ENCODE data around the gene ARID4B. TPM values are rescaled to one million over a fixed set of nuclear protein-coding genes. Genes with fewer than 3 reads are reported as not detected.
"Not testable (repeated sequence)": the region's sequence is repeated elsewhere in the genome, so short reads cannot be mapped to it uniquely, and the experiment has no call there.

ARID4B gene
- 254 TPM for total RNA-seq

DNA sequence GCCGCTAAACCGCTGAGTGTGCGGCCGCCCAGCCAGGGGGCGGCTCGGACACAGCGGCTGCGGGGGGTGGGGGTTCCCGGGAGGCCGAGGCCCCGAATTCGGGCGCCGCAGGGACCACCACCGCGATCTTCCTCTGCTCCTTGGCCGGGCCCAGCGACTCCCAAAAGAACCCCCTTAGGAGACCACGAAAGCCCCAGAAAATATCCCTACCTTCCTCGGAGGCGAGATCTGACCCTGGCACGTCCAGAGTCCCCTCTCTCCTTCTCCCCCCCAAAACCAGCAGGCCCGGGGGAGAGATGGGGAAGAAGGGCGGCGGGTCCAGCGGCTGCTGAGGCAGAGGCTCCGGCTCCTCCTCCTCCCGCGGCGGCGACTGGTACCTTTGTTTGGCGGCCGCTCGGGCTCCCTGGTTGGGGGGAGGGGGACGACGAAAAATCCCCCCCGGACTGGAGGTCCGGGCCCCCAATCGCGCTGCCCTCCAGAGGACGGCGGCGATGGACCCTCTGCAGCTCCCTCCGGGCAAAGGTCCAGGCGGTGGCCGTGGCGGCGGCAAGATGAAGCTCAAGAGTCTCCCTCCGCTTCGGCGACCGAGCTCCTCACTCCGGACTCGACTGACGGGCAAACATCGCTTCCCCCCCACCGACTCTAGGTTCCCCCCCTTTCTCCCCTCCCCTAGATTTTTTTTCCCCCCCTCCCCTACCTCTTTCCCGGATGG lies at the start of gene ARID4B:
ARID4B (minus strand) TSS at position 621 of the 712 bp plus-strand sequence. CDS start 1,260 bp downstream, outside the sequence.
- Histone ChIP-seq H3K4me1 (ENCODE audit: insufficient read depth, low read length) (peaks cover 50% of the 10 kb centered on the region), H3K27me3 (ENCODE audit: insufficient read depth, low read length) (no peaks in the 10 kb centered on the region), H3K4me3 (ENCODE audit: low read length) (peak within 1 kb of the TSS; percentile 95), H3K9me3 (ENCODE audit: low read depth, low read length) (no peaks in the 10 kb centered on the region)

- Histone ChIP-seq H3K4me1 (ENCODE audit: insufficient read depth, low read length) (no peaks in the 10 kb centered on the region), H3K9me3 (ENCODE audit: low read depth, low read length) (no peaks in the 10 kb centered on the region), H3K4me3 (ENCODE audit: low read length) (no peak overlapping the region), H3K27me3 (ENCODE audit: insufficient read depth, low read length) (no peaks in the 10 kb centered on the region)
Measured at GRCh38 chr1:235375919-235376605, 48.1 kb upstream of the ARID4B start.

- Histone ChIP-seq H3K4me1 (ENCODE audit: insufficient read depth, low read length) (peaks cover 7% of the 10 kb centered on the region), H3K27me3 (ENCODE audit: insufficient read depth, low read length) (no peaks in the 10 kb centered on the region), H3K4me3 (ENCODE audit: low read length) (no peak overlapping the region), H3K9me3 (ENCODE audit: low read depth, low read length) (no peaks in the 10 kb centered on the region)
Measured at GRCh38 chr1:235369802-235370201, 41.8 kb upstream of the ARID4B start.

GRCh38 chr1:235368428-235368827 lies 40.4 kb upstream of the ARID4B start:
- H3K27me3 ChIP-seq (ENCODE audit: insufficient read depth, low read length): no peaks in the 10 kb centered on the region
- H3K4me1 ChIP-seq (ENCODE audit: insufficient read depth, low read length): peaks cover 7% of the 10 kb centered on the region
- no peaks in the 10 kb centered on the region for H3K9me3 ChIP-seq (ENCODE audit: low read depth, low read length)
- no peak overlapping the region for H3K4me3 ChIP-seq (ENCODE audit: low read length)

DNA sequence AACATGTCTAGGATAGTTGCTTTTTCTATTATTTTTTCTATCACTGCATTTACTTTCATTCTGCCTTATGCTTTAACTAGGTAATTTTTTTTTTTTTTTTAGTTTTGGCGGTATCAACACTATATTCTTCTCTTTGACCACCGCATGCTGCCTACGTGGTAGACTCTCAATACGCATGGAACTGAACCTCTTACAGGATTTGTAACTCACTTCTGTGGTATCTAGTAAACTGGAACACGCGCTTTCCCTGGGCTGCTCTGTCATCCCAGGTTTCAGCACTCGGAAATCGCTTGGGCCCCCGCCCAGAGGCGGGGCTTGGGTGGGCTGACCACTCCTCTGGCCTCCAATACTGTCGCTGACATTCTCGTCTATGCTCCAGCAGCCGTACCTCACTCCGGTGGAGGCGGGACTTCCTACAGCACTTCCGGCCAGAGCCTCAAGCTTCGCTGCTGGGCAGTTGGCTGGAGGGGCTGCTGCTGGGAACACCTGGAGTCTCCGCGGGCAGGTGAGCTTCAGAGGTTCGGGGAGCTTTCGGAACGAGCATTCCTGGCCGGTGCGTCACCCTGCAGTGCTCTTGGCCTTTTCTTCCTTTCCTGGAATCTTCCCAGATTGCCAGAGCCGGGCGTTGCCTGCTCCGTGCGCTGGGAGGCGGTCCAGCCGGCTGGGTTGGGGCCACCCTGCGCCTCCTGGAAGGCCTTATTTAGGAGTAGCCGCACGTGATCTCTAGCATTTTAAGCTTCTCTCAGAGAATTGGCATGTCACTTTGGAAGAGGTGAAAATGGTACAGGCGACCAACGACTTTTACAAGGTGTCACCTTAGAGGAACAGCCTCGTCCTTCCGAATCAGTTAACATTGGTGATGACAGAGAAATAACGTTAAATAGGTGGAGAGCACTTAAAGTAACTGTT lies 39.3 kb upstream of the ARID4B start, which contains the start of gene TBCE:
TBCE (plus strand) TSS at position 428 of the 909 bp plus-strand sequence. CDS start 12,623 bp downstream, outside the sequence.
- H3K4me1 ChIP-seq (ENCODE audit: insufficient read depth, low read length): peaks cover 7% of the 10 kb centered on the region
- no peaks in the 10 kb centered on the region for H3K9me3 ChIP-seq (ENCODE audit: low read depth, low read length)
- H3K4me3 ChIP-seq (ENCODE audit: low read length): peak within 1 kb of the TSS; percentile 97
- no peaks in the 10 kb centered on the region for H3K27me3 ChIP-seq (ENCODE audit: insufficient read depth, low read length)

DNA sequence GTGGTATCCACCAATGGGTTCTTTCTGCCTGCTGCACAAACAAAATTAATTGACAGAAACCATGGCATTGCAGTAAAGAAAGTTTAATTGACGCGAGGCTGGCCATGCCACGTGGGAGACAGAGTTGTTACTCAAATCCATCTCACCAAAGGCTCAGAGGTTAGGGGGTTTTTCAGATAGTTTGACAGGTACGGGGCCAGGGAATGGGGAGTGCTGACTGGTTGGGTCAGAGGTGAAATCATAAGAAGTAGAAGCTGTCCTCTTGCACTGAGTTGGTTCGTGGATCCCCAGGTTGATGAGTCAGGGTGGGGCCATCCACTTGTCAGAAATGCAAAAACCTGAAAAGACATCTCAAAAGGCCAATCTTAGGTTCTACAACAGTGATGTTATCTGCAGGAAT lies 38.3 kb upstream of the ARID4B start:
- Histone ChIP-seq H3K27me3 (ENCODE audit: insufficient read depth, low read length) (no peaks in the 10 kb centered on the region), H3K4me3 (ENCODE audit: low read length) (no peak overlapping the region), H3K4me1 (ENCODE audit: insufficient read depth, low read length) (peaks cover 7% of the 10 kb centered on the region), H3K9me3 (ENCODE audit: low read depth, low read length) (no peaks in the 10 kb centered on the region)

DNA sequence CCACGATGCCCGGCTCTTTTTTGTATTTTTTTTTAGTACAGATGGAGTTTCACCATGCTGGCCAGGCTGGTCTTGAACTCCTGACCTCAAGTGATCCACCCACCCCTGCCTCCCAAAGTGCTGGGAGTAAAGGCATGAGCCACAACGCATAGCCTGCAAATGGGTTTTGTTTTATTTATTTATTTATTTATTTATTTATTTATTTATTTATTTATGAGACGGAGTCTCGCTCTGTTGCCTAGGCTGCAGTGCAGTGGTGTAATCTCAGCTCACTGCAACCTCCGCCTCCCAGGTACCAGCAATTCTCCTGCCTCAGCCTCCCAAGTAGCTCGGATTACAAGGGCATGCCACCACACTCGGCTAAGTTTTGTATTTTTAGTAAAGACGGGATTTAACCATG lies 36.2 kb upstream of the ARID4B start:
- not testable (repeated sequence) for H3K9me3 ChIP-seq (ENCODE audit: low read depth, low read length); H3K4me3 ChIP-seq (ENCODE audit: low read length); H3K27me3 ChIP-seq (ENCODE audit: insufficient read depth, low read length); H3K4me1 ChIP-seq (ENCODE audit: insufficient read depth, low read length)

GRCh38 chr1:235358899-235359298 lies 30.9 kb upstream of the ARID4B start:
- Histone ChIP-seq H3K27me3 (ENCODE audit: insufficient read depth, low read length) (no peaks in the 10 kb centered on the region), H3K9me3 (ENCODE audit: low read depth, low read length) (no peaks in the 10 kb centered on the region), H3K4me1 (ENCODE audit: insufficient read depth, low read length) (no peaks in the 10 kb centered on the region), H3K4me3 (ENCODE audit: low read length) (no peak overlapping the region)

DNA sequence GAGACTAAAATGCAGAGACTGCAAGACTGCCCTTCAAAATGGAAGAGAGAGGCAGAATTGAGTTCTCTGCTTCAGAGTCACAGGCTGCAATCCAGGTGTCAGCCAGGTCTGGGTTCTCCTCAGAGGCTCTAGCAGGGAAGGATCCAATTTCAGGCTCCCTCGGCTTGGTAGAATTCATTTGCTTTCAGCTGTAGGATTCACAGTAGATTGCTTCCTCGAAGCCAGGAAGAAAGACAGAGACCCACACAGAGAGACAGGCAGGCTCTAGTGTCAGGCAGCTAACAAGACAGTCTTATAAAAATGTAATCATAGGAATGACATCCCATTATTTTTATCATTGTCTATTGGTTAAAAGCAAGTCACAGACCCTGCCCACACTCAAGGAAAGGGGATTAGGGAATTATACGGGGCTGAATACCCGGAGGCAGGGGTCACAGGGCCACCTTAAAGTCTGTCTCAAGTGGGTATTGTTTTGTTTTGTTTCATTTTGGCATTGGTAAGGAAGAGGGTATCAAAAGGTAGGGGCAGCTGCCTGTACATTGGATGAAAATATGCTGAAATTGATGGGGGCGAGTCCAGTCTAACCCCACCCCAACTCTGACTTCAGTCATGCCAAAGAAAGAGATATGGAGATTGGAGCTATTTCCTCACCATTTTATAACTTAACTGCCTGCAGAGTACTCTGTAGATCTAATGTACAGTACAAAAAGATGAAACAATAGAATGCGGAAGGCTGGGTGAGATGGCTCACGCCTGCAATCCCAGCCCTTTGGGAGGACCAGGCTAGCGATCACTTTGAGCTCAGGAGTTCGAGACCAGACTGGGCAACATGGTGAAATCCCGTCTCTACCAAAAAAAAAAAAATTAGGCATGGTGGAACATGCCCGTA lies 29.8 kb upstream of the ARID4B start:
- no peaks in the 10 kb centered on the region for H3K4me1 ChIP-seq (ENCODE audit: insufficient read depth, low read length)
- H3K27me3 ChIP-seq (ENCODE audit: insufficient read depth, low read length): no peaks in the 10 kb centered on the region
- no peak overlapping the region for H3K4me3 ChIP-seq (ENCODE audit: low read length)
- no peaks in the 10 kb centered on the region for H3K9me3 ChIP-seq (ENCODE audit: low read depth, low read length)

DNA sequence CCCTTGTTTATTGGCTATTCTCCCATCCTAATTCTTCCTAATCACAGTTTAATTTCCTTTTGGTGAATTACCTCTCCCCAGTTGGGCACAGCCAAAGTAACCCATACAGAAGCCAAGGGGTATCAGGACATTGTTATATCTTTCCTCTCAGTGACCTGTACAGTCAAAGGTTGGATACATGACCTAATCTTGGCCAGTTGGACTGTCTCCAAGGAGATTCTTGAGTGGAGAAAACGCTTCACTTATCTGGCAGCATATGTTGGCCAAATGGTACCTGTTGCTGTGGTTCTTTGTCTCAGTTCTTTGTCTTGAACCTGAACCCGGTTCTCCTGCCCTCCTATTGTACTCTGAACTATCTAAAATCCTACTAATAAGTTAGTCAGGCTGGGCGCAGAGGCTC lies 23.9 kb upstream of the ARID4B start:
- H3K4me1 ChIP-seq (ENCODE audit: insufficient read depth, low read length): no peaks in the 10 kb centered on the region

DNA sequence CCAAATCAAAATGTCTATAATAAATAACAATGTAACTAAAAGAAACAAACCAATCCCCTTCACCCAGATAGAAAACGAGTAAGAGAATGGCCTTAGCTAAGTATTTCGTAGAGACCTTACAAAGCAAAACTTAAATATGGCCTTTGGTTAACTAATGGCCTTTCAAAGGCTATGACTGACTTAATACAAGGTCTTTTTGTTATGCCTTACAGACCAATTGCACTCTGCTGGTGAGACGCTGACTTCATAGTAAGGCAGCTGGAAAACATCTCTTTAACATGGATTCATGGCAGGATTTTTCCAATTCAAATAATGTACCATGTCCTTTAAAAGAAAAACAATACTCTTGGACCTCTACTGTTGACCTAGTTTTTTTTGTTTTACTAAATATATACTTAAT lies 23.5 kb upstream of the ARID4B start:
- Histone ChIP-seq H3K4me3 (ENCODE audit: low read length) (no peak overlapping the region), H3K9me3 (ENCODE audit: low read depth, low read length) (no peaks in the 10 kb centered on the region), H3K4me1 (ENCODE audit: insufficient read depth, low read length) (no peaks in the 10 kb centered on the region), H3K27me3 (ENCODE audit: insufficient read depth, low read length) (no peaks in the 10 kb centered on the region)

More for the DNA sequence above, 23.9 kb upstream of the ARID4B start:
- Histone ChIP-seq H3K27me3 (ENCODE audit: insufficient read depth, low read length) (no peaks in the 10 kb centered on the region), H3K9me3 (ENCODE audit: low read depth, low read length) (no peaks in the 10 kb centered on the region), H3K4me3 (ENCODE audit: low read length) (no peak overlapping the region)

- H3K9me3 ChIP-seq (ENCODE audit: low read depth, low read length): no peaks in the 10 kb centered on the region
- no peaks in the 10 kb centered on the region for H3K27me3 ChIP-seq (ENCODE audit: insufficient read depth, low read length)
- H3K4me1 ChIP-seq (ENCODE audit: insufficient read depth, low read length): no peaks in the 10 kb centered on the region
- no peak overlapping the region for H3K4me3 ChIP-seq (ENCODE audit: low read length)
Measured at GRCh38 chr1:235343726-235344125, 15.7 kb upstream of the ARID4B start.

DNA sequence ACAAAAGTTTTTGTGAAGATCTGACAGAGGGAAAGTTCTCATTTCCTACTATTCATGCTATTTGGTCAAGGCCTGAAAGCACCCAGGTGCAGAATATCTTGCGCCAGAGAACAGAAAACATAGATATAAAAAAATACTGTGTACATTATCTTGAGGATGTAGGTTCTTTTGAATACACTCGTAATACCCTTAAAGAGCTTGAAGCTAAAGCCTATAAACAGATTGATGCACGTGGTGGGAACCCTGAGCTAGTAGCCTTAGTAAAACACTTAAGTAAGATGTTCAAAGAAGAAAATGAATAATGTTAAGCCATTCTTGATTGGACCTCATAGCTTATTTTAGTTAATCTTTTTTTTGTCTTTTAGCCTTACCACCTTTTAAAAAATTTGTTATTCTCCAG lies 14.5 kb upstream of the ARID4B start:
- Histone ChIP-seq H3K27me3 (ENCODE audit: insufficient read depth, low read length) (no peaks in the 10 kb centered on the region), H3K4me1 (ENCODE audit: insufficient read depth, low read length) (no peaks in the 10 kb centered on the region), H3K9me3 (ENCODE audit: low read depth, low read length) (no peaks in the 10 kb centered on the region), H3K4me3 (ENCODE audit: low read length) (no peak overlapping the region)

DNA sequence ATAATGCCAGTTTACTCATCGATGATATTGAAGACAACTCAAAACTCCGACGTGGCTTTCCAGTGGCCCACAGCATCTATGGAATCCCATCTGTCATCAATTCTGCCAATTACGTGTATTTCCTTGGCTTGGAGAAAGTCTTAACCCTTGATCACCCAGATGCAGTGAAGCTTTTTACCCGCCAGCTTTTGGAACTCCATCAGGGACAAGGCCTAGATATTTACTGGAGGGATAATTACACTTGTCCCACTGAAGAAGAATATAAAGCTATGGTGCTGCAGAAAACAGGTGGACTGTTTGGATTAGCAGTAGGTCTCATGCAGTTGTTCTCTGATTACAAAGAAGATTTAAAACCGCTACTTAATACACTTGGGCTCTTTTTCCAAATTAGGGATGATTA lies 14.1 kb upstream of the ARID4B start:
- no peaks in the 10 kb centered on the region for H3K27me3 ChIP-seq (ENCODE audit: insufficient read depth, low read length)
- H3K4me3 ChIP-seq (ENCODE audit: low read length): no peak overlapping the region
- peaks cover under 1% of the 10 kb centered on the region for H3K4me1 ChIP-seq (ENCODE audit: insufficient read depth, low read length)
- no peaks in the 10 kb centered on the region for H3K9me3 ChIP-seq (ENCODE audit: low read depth, low read length)
